OCI-LY7 (cell line): ENCODE results near the gene FAIM2. TPM values are rescaled to one million over a fixed set of nuclear protein-coding genes. Genes with fewer than 3 reads are reported as not detected.

Experiments used
- BruUV-seq: library from RNA; stranded (reverse); fragments of 400-500 nt; replicated peaks from 2 replicates; lab custom pipeline; 2021; lab: Mats Ljungman, UMichigan
- CTCF ChIA-PET: fragments of 300-600 bp; sonication (Branson Sonifier 250); formaldehyde crosslinking; loops from one replicate; lab custom pipeline; 2022; ENCODE audit warnings: antibody characterized with exemption; ENCODE audit not compliant: unreplicated experiment; lab: Charles Lee
- POLR2A ChIA-PET: fragments of 300-600 bp; sonication (Branson Sonifier 250); formaldehyde crosslinking; loops from one replicate; lab custom pipeline; 2022; ENCODE audit warnings: antibody characterized with exemption; lab: Charles Lee
- DNase-seq: peaks from one replicate; pipeline ENCODE4 v3.0.0-alpha.2; 2015; ENCODE audit warnings: low spot score
- H2AFZ ChIP-seq: fragments of 200-600 bp; sonication (generic), shearing (Covaris generic); 2 replicates; pipeline ENCODE4 v1.6.1; 2014; ENCODE audit warnings: mild to moderate bottlenecking, antibody characterized with exemption, low read length, moderate library complexity
- H3K27ac ChIP-seq: fragments of 200-600 bp; sonication (generic); 2 replicates; pipeline ENCODE4 v1.5.1; 2014; ENCODE audit warnings: mixed run types, low read depth, mild to moderate bottlenecking, moderate library complexity, low read length, inconsistent platforms; ENCODE audit not compliant: poor library complexity, severe bottlenecking
- H3K36me3 ChIP-seq: fragments of 200-600 bp; sonication (generic); 2 replicates; pipeline ENCODE4 v1.6.1; 2014; ENCODE audit warnings: mild to moderate bottlenecking, antibody characterized with exemption, low read length, moderate library complexity, mixed read lengths; ENCODE audit not compliant: insufficient read depth
- H3K4me1 ChIP-seq: fragments of 200-600 bp; sonication (generic); 2 replicates; pipeline ENCODE4 v1.5.1; 2014; ENCODE audit warnings: mild to moderate bottlenecking, low read length; ENCODE audit not compliant: insufficient read depth, poor library complexity, severe bottlenecking
- H3K4me2 ChIP-seq: fragments of 200-600 bp; sonication (generic); 2 replicates; pipeline ENCODE4 v1.6.1; 2014; ENCODE audit warnings: mild to moderate bottlenecking, low read length
- H3K4me3 ChIP-seq: fragments of 200-600 bp; sonication (generic); 2 replicates; pipeline ENCODE4 v1.5.1; 2014; ENCODE audit warnings: mild to moderate bottlenecking, low read depth, low read length; ENCODE audit not compliant: poor library complexity, severe bottlenecking
- H3K79me2 ChIP-seq: fragments of 200-600 bp; sonication (generic); 2 replicates; pipeline ENCODE4 v1.6.1; 2016; ENCODE audit warnings: low read depth, mild to moderate bottlenecking, low read length, moderate library complexity, mixed read lengths; ENCODE audit not compliant: insufficient read depth
- H3K9me2 ChIP-seq: fragments of 200-600 bp; sonication (generic); 2 replicates; pipeline ENCODE4 v1.6.1; 2016; ENCODE audit warnings: mild to moderate bottlenecking, low read length, mixed read lengths; ENCODE audit not compliant: insufficient read depth
- H3K9me3 ChIP-seq: fragments of 200-600 bp; sonication (generic); 2 replicates; pipeline ENCODE4 v1.6.1; 2014; ENCODE audit warnings: mild to moderate bottlenecking, mixed run types, low read length, mixed read lengths
- H4K20me1 ChIP-seq: fragments of 200-600 bp; sonication (generic); 2 replicates; pipeline ENCODE4 v1.6.1; 2014; ENCODE audit warnings: mild to moderate bottlenecking, antibody characterized with exemption, low read length, moderate library complexity, mixed read lengths; ENCODE audit not compliant: insufficient read depth
- EZH2phosphoT487 ChIP-seq: fragments of 200-600 bp; sonication (generic); IDR thresholded peaks from 2 replicates; pipeline ENCODE4 v1.6.1; 2018; ENCODE audit warnings: low read depth, borderline replicate concordance, mild to moderate bottlenecking, mixed run types, antibody characterized with exemption, low read length, moderate library complexity, mixed read lengths
- intact Hi-C: fragments of 100-400 bp; cut with micrococcal nuclease; formaldehyde crosslinking; loops from one replicate; pipeline ENCODE4 v1.10.0; 2022; ENCODE audit not compliant: unreplicated experiment
- total RNA-seq, 2 experiments: library from RNA; depleted of rRNA in 1 of 2; stranded (reverse); fragments of >200 nt in 1 of 2; shearing (Covaris generic) in 1 of 2; gene quantifications; 2 replicates each; pipeline ENCODE4 v1.2.3, GENCODE V29; 2014 to 2022
- TF ChIP-seq, protein P1 (sequence below): fragments of 200-600 bp; sonication (generic); conservative IDR thresholded peaks from 2 replicates; pipeline ENCODE4 v1.5.1; 2014; ENCODE audit warnings: mild to moderate bottlenecking, antibody characterized with exemption, low read length, moderate library complexity, mixed read lengths

The FAIM2 gene
- total RNA-seq, 2 experiments from 2014 or later = 0.10 TPM; not detected in 1

DNA sequence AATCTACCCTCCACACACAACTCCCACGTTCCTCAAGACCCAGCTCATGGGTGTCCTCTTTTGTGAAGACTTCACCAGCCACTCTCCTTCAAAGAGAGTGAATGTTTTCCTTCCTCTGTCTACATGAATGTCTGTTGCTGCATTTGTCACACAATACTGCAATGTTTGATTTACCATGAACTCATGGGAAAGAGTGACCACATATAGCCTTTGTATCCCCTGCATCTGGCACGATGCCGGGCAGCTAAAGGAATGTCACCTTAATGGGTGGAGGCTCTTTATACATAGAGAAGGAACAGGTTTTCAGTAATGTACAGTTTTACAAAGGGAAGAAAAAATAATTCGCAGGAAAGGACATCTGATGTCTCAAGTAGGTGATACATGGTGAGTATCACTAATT lies 48.7 kb downstream of the FAIM2 start:
- Histone ChIP-seq H3K36me3 (no peaks in the 10 kb centered on the region), H2AFZ (no peak overlapping the region), H3K9me3 (no peaks in the 10 kb centered on the region), H3K9me2 (no peaks in the 10 kb centered on the region), H3K4me3 (no peak overlapping the region), H3K4me1 (no peaks in the 10 kb centered on the region), H3K4me2 (no peak overlapping the region), H3K27ac (no peak overlapping the region), H3K79me2 (no peaks in the 10 kb centered on the region), H4K20me1 (no peaks in the 10 kb centered on the region)
- ChIA-PET CTCF (no interaction called here), POLR2A (no interaction called here)
- no TSS peak for BruUV-seq
- TF ChIP-seq, protein P1, sequence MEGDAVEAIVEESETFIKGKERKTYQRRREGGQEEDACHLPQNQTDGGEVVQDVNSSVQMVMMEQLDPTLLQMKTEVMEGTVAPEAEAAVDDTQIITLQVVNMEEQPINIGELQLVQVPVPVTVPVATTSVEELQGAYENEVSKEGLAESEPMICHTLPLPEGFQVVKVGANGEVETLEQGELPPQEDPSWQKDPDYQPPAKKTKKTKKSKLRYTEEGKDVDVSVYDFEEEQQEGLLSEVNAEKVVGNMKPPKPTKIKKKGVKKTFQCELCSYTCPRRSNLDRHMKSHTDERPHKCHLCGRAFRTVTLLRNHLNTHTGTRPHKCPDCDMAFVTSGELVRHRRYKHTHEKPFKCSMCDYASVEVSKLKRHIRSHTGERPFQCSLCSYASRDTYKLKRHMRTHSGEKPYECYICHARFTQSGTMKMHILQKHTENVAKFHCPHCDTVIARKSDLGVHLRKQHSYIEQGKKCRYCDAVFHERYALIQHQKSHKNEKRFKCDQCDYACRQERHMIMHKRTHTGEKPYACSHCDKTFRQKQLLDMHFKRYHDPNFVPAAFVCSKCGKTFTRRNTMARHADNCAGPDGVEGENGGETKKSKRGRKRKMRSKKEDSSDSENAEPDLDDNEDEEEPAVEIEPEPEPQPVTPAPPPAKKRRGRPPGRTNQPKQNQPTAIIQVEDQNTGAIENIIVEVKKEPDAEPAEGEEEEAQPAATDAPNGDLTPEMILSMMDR = no peak
- TF ChIP-seq EZH2phosphoT487 = no peak
- intact Hi-C loops = no loop called here
- DNase-seq = no peak

GRCh38 chr12:49853671-49854070 lies 50.0 kb downstream of the FAIM2 start:
- H3K4me3 ChIP-seq = no peak overlapping the region
- no TSS peak for BruUV-seq
- no peaks in the 10 kb centered on the region for H3K9me2 ChIP-seq
- TF ChIP-seq EZH2phosphoT487 = no peak
- TF ChIP-seq, protein P1 = no peak
- H4K20me1 ChIP-seq = no peaks in the 10 kb centered on the region
- no peaks in the 10 kb centered on the region for H3K9me3 ChIP-seq
- no peak for DNase-seq
- no peak overlapping the region for H3K27ac ChIP-seq
- no peak overlapping the region for H3K4me2 ChIP-seq
- CTCF ChIA-PET = no interaction called here
- POLR2A ChIA-PET = no interaction called here
- no peaks in the 10 kb centered on the region for H3K4me1 ChIP-seq
- no peaks in the 10 kb centered on the region for H3K79me2 ChIP-seq
- no peaks in the 10 kb centered on the region for H3K36me3 ChIP-seq
- intact Hi-C loops = no loop called here
- no peak overlapping the region for H2AFZ ChIP-seq

DNA sequence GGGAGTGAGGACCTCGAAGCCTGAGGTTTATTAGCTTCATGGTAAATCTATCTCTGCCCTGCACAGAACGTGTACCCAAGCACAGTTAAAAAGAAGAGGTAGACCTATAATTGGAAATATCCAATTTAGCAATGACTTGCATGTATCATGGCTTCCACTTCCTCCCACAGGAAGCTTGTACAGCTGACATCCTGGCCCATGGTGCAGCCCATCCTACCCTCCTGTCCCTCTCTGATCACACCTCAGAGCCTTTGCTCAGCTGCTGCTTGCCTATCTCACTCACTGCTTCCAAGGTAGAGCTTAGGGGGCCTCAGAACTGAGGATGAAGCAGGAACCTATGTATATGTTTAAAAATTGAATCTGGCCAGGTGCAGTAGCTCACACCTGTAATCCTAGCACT lies 56.5 kb downstream of the FAIM2 start:
- intact Hi-C loops = no loop called here
- ChIA-PET POLR2A (interaction anchor here (0.5 to 1.6 kb wide), 4 partner anchors 15 to 243 kb away, joined by 3 read pairs; no protein-coding TSS in a partner anchor), CTCF (no interaction called here)
- peak; percentile 24 for DNase-seq
- no peaks in the 10 kb centered on the region for H3K36me3 ChIP-seq
- BruUV-seq = no TSS peak
- H3K9me2 ChIP-seq = no peaks in the 10 kb centered on the region
- TF ChIP-seq, protein P1 = no peak
- no peak for TF ChIP-seq EZH2phosphoT487
- no peaks in the 10 kb centered on the region for H3K9me3 ChIP-seq
- H4K20me1 ChIP-seq = no peaks in the 10 kb centered on the region
- no peak overlapping the region for H3K27ac ChIP-seq
- peak overlapping the region; percentile 86 for H2AFZ ChIP-seq
- no peak overlapping the region for H3K4me3 ChIP-seq
- H3K79me2 ChIP-seq = peaks cover 5% of the 10 kb centered on the region; the same call in 1 of the 2 replicates
- peak overlapping the region; percentile 64 for H3K4me2 ChIP-seq
- peaks cover 25% of the 10 kb centered on the region for H3K4me1 ChIP-seq
